ENCODE measurements around the gene TIMM22. TPM values are rescaled to one million over a fixed set of nuclear protein-coding genes. Genes with fewer than 3 reads are reported as not detected.
A peak's percentile ranks its signal among the peaks of the same experiment; 100 is the strongest.

The TIMM22 gene
- total and polyA plus RNA-seq, 3 donors from 2014 or later: 18.2 to 19.1 (median 18.3) TPM

GRCh38 chr17:1031711-1032110 lies 34.8 kb downstream of the TIMM22 start:
- no peaks in the 10 kb centered on the region for H3K36me3 ChIP-seq (ENCODE audit: low read depth, missing control alignments)
- no peaks in the 10 kb centered on the region for H3K9me3 ChIP-seq
- peak; percentile 57 for DNase-seq
- H3K4me1 ChIP-seq: peaks cover 19% of the 10 kb centered on the region
- no peaks in the 10 kb centered on the region for H3K27me3 ChIP-seq
- intact Hi-C loops (cut with DNase I; ENCODE audit: low total_unique reads): no loop called here
- 0 to 12% methylated on average over 8 to 16 of the region's 35 CpGs for WGBS, 2 donors
- H3K4me3 ChIP-seq: peak overlapping the region; percentile 31 to 49
- TF ChIP-seq CTCF (IDR thresholded peaks at IDR 0.05) (no peak), POLR2A (IDR thresholded peaks at IDR 0.05) (no peak)
- no peak overlapping the region for H3K27ac ChIP-seq

GRCh38 chr17:1032391-1032790 lies 35.5 kb downstream of the TIMM22 start:
- no peaks in the 10 kb centered on the region for H3K27me3 ChIP-seq
- H3K4me1 ChIP-seq: peaks cover 21% of the 10 kb centered on the region
- no peak overlapping the region for H3K27ac ChIP-seq
- no peaks in the 10 kb centered on the region for H3K36me3 ChIP-seq (ENCODE audit: low read depth, missing control alignments)
- TF ChIP-seq CTCF (IDR thresholded peaks at IDR 0.05) (no peak), POLR2A (IDR thresholded peaks at IDR 0.05) (no peak)
- 46 to 48% methylated on average over 13 to 27 of the region's 27 CpGs for WGBS, 2 donors
- H3K4me3 ChIP-seq: no peak overlapping the region
- H3K9me3 ChIP-seq: no peaks in the 10 kb centered on the region
- no peak for DNase-seq
- intact Hi-C loops (cut with DNase I; ENCODE audit: low total_unique reads): no loop called here

GRCh38 chr17:1033503-1033902 lies 36.6 kb downstream of the TIMM22 start:
- peaks cover 24% of the 10 kb centered on the region for H3K4me1 ChIP-seq
- no peak overlapping the region for H3K27ac ChIP-seq
- 85 to 86% methylated on average over 6 to 11 of the region's 11 CpGs for WGBS, 2 donors
- no peaks in the 10 kb centered on the region for H3K36me3 ChIP-seq (ENCODE audit: low read depth, missing control alignments)
- intact Hi-C loops (cut with DNase I; ENCODE audit: low total_unique reads): no loop called here
- H3K27me3 ChIP-seq: no peaks in the 10 kb centered on the region
- DNase-seq: no peak
- no peak overlapping the region for H3K4me3 ChIP-seq
- no peaks in the 10 kb centered on the region for H3K9me3 ChIP-seq
- TF ChIP-seq CTCF (IDR thresholded peaks at IDR 0.05) (no peak), POLR2A (IDR thresholded peaks at IDR 0.05) (no peak)

GRCh38 chr17:1034652-1035210 lies 37.8 kb downstream of the TIMM22 start:
- H3K36me3 ChIP-seq (ENCODE audit: low read depth, missing control alignments): no peaks in the 10 kb centered on the region
- no peak for DNase-seq
- no peak for TF ChIP-seq POLR2A (IDR thresholded peaks at IDR 0.05)
- TF ChIP-seq CTCF (IDR thresholded peaks at IDR 0.05): no peak
- intact Hi-C loops (cut with DNase I; ENCODE audit: low total_unique reads): no loop called here
- H3K4me1 ChIP-seq: peaks cover 24% of the 10 kb centered on the region
- 91 to 96% methylated on average over 10 to 20 of the region's 20 CpGs for WGBS, 2 donors
- H3K9me3 ChIP-seq: no peaks in the 10 kb centered on the region
- no peaks in the 10 kb centered on the region for H3K27me3 ChIP-seq
- H3K27ac ChIP-seq: no peak overlapping the region
- no peak overlapping the region for H3K4me3 ChIP-seq

GRCh38 chr17:1035546-1036170 lies 38.7 kb downstream of the TIMM22 start:
- Histone ChIP-seq H3K4me1 (peaks cover 20% of the 10 kb centered on the region), H3K9me3 (no peaks in the 10 kb centered on the region), H3K27ac (no peak overlapping the region), H3K36me3 (ENCODE audit: low read depth, missing control alignments) (no peaks in the 10 kb centered on the region), H3K27me3 (no peaks in the 10 kb centered on the region), H3K4me3 (no peak overlapping the region)
- intact Hi-C loops (cut with DNase I; ENCODE audit: low total_unique reads): no loop called here
- 63 to 82% methylated on average over 14 of the region's 17 CpGs for WGBS, 2 donors
- TF ChIP-seq CTCF (IDR thresholded peaks at IDR 0.05): no peak
- no peak for TF ChIP-seq POLR2A (IDR thresholded peaks at IDR 0.05)
- no peak for DNase-seq
